Body of pancreas (tissue), 4 donors: Measurements from ENCODE around the gene PFN2. TPM values are rescaled to one million over a fixed set of nuclear protein-coding genes. Genes with fewer than 3 reads are reported as not detected.

ENCODE experiments used
- ATAC-seq: fragments of 150-250 bp; one replicate; pipeline ENCODE4 v1.9.1; 2016
- DNase-seq, 4 donors: peaks; one replicate each; pipeline ENCODE4 v3.0.0-alpha.2; 2019
- H3K27ac ChIP-seq, 4 donors: fragments of 200-600 bp; sonication (generic); 1 replicate in 3 of 4; 2 replicates in 1 of 4; pipeline versions ENCODE4 v1.5.1 to v1.6.1; 2016 to 2019; ENCODE audit warnings: mild to moderate bottlenecking in 1 of 4, mixed read lengths in 1 of 4, moderate library complexity in 1 of 4
- H3K27me3 ChIP-seq, 2 donors: fragments of 200-600 bp; sonication (generic); one replicate each; pipeline ENCODE4 v1.6.0; 2016; ENCODE audit warnings: mild to moderate bottlenecking in 1 of 2
- H3K36me3 ChIP-seq, 2 donors: fragments of 200-600 bp; sonication (generic); replicated peaks in 1 of 2; 2 replicates each; pipeline ENCODE4 v1.5.1; 2016; ENCODE audit warnings: low read depth in 2 of 2; ENCODE audit not compliant: insufficient read depth in 1 of 2
- H3K4me1 ChIP-seq: fragments of 200-600 bp; sonication (generic); one replicate; pipeline ENCODE4 v1.6.0; 2016
- H3K4me3 ChIP-seq, 2 donors: fragments of 200-600 bp; sonication (generic); 1 replicate in 1 of 2; 2 replicates in 1 of 2; pipeline ENCODE4 v1.5.1; 2016 to 2019
- H3K9me3 ChIP-seq, 3 donors: fragments of 200-600 bp; sonication (generic); 1 replicate in 2 of 3; 2 replicates in 1 of 3; pipeline ENCODE4 v1.5.1; 2016
- POLR2A ChIP-seq, 3 donors: fragments of 450-650 bp; IDR thresholded peaks; one replicate each; pipeline ENCODE4 v1.6.1; 2016; ENCODE audit warnings: antibody characterized with exemption in 3 of 3, mild to moderate bottlenecking in 2 of 3
- whole genome bisulfite sequencing, 2 donors: methylation state at CpG; one replicate each; pipeline ENCODE4 v1.1.5; 2017; 5-methylcytosine and 5-hydroxymethylcytosine counted together
- intact Hi-C: fragments of 100-400 bp; cut with DNase I; formaldehyde crosslinking; loops from one replicate; pipeline ENCODE4 v1.15.1; 2023
- small RNA-seq: library from RNA; depleted of rRNA; stranded (forward); fragments of <200 nt; gene quantifications from one replicate; pipeline ENCODE3, GENCODE V24; 2016
- total RNA-seq, 2 donors: library from RNA; depleted of rRNA; stranded (reverse); fragments of >200 nt; gene quantifications; one replicate each; pipeline ENCODE4 v1.1.0, GENCODE V29; 2016
- TF ChIP-seq, protein P1 (sequence below), 7 experiments: fragments of 450-650 bp in 4 of 7; fragments of 200-600 bp in 3 of 7; sonication (generic) in 3 of 7; IDR thresholded peaks; one replicate each; pipeline ENCODE4 v1.5.1; 2016 to 2019; ENCODE audit warnings: antibody characterized with exemption in 7 of 7

The PFN2 gene
- total RNA-seq, 2 donors from 2014 or later, result 17.1 to 39.7 TPM

DNA sequence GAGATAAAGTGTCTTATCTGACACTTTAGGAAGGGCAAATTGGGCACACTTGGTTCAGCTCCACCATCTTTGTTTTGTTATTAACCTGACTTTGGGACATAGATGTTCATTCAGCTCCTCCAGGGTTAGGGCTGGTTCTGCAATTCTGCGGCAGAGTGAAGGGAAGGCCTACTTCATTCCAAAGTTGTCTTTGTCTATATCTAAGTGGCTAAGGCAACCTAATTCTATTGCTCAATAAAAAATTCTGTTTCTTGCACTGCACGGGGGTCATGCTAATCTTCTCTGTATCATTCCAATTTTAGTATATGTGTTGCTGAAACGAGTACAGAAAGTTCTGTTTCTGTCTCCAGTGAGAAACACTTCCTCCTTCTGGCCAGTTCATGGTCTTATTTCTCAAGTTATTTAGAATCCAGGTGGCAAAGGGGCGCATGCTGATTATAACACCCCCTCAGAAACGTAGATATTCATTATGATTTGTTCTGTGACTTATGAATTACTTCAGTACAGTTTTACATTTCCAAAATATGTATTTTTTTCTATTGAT is 53.5 kb downstream of the PFN2 start:
- H3K27me3 ChIP-seq, result no peaks in the 10 kb centered on the region
- H3K4me1 ChIP-seq, result no peaks in the 10 kb centered on the region
- no peak for DNase-seq
- peaks cover 3 to 8% of the 10 kb centered on the region in 2 donors for H3K36me3 ChIP-seq
- intact Hi-C loops, result no loop called here
- H3K4me3 ChIP-seq, result no peak overlapping the region
- H3K9me3 ChIP-seq, result no peaks in the 10 kb centered on the region
- WGBS, 2 donors, result 83 to 86% methylated on average over 5 of the region's 5 CpGs
- no peak for TF ChIP-seq POLR2A (IDR thresholded peaks at IDR 0.05)
- TF ChIP-seq, protein P1, sequence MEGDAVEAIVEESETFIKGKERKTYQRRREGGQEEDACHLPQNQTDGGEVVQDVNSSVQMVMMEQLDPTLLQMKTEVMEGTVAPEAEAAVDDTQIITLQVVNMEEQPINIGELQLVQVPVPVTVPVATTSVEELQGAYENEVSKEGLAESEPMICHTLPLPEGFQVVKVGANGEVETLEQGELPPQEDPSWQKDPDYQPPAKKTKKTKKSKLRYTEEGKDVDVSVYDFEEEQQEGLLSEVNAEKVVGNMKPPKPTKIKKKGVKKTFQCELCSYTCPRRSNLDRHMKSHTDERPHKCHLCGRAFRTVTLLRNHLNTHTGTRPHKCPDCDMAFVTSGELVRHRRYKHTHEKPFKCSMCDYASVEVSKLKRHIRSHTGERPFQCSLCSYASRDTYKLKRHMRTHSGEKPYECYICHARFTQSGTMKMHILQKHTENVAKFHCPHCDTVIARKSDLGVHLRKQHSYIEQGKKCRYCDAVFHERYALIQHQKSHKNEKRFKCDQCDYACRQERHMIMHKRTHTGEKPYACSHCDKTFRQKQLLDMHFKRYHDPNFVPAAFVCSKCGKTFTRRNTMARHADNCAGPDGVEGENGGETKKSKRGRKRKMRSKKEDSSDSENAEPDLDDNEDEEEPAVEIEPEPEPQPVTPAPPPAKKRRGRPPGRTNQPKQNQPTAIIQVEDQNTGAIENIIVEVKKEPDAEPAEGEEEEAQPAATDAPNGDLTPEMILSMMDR (IDR thresholded peaks at IDR 0.05), result no peak
- no peak for ATAC-seq
- H3K27ac ChIP-seq, result no peak overlapping the region

Small RNA genes within 50 kb of the gene (small RNA-seq; reads per million reads assigned to genes)
- not detected for gene RNU6-720P

Other genes starting within 250 kb of the PFN2 start
- gene COMMD2, start 218.4 kb downstream of the PFN2 start, total RNA-seq, result 10 to 100 TPM in 1 of 2 donors, 1 to 10 TPM in 1; 8.2 to 41.2 TPM
- gene ANKUB1, start 178.3 kb downstream of the PFN2 start, total RNA-seq, result not detected
- gene RNF13, start 157.7 kb downstream of the PFN2 start, total RNA-seq, result 10 to 100 TPM; 26.4 to 52.4 TPM